ENCODE results near the gene GPR171. TPM values are rescaled to one million over a fixed set of nuclear protein-coding genes. Genes with fewer than 3 reads are reported as not detected.

GPR171 gene
- total and polyA plus RNA-seq, 2 donors (not counting 3 experiments of a cell fraction or from before 2014, with no cell fraction given) = not detected

GRCh38 chr3:151224268-151224866, 21.4 kb upstream of the GPR171 start:
- H3K9me3 ChIP-seq (replicated peaks; ENCODE audit: control insufficient read depth, insufficient read depth, low read length) = no peaks in the 10 kb centered on the region
- intact Hi-C loops (cut with micrococcal nuclease) = no loop called here
- dilution Hi-C loops (cut with MboI; ENCODE audit: extremely low pct_ligation_motif_present, low sequenced_read_pairs) = no loop called here
- H3K4me3 ChIP-seq (replicated peaks in 1 of 3; ENCODE audit: insufficient read depth in 1 of 3, low read depth in 1 of 3, low read length in 3 of 3) = no peak overlapping the region
- H3K9ac ChIP-seq (replicated peaks; ENCODE audit: extremely low read depth, insufficient read depth, low read length) = no peak overlapping the region
- no peaks in the 10 kb centered on the region for H3K9me1 ChIP-seq (replicated peaks; ENCODE audit: control insufficient read depth, extremely low read depth, insufficient read depth, low read length)
- H3K27me3 ChIP-seq (ENCODE audit: control insufficient read depth in 2 of 2, insufficient read depth in 2 of 2, low read length in 2 of 2) = no peaks in the 10 kb centered on the region
- no peak overlapping the region for H2AFZ ChIP-seq (ENCODE audit: low read depth, low read length)
- no peaks in the 10 kb centered on the region for H3K36me3 ChIP-seq (ENCODE audit: control insufficient read depth in 2 of 2, extremely low read depth in 1 of 2, insufficient read depth in 2 of 2, low read length in 2 of 2)
- POLR2A ChIA-PET = no interaction called here
- no peak for DNase-seq (ENCODE audit: low read depth, low spot score)
- H3K4me1 ChIP-seq (ENCODE audit: control insufficient read depth, extremely low read depth, insufficient read depth, low read length) = peaks cover 11% of the 10 kb centered on the region
- H3K4me2 ChIP-seq (ENCODE audit: insufficient read depth, low read length) = no peak overlapping the region
- no peaks in the 10 kb centered on the region for H3K79me2 ChIP-seq (ENCODE audit: control insufficient read depth, insufficient read depth, low read length)
- FAIRE-seq = no peak
- H3K27ac ChIP-seq (ENCODE audit: insufficient read depth, low read depth, low read length) = no peak overlapping the region
- CTCF ChIA-PET = interaction anchor here (0.7 to 6.7 kb wide), 4 partner anchors 11 to 56 kb away, joined by 5 to 75 read pairs (median 6); partner anchors contain the start of gene P2RY14
- H4K20me1 ChIP-seq (replicated peaks; ENCODE audit: control insufficient read depth, extremely low read depth, insufficient read depth, low read length) = no peaks in the 10 kb centered on the region
- no peak for TF ChIP-seq JUN (IDR thresholded peaks at IDR 0.05; ENCODE audit: borderline replicate concordance, insufficient read depth, insufficient read length, low read depth)
- TF ChIP-seq MYC (IDR thresholded peaks at IDR 0.05; ENCODE audit: low read depth, low read length) = no peak
- no peak for TF ChIP-seq POLR2A (IDR thresholded peaks at IDR 0.05; ENCODE audit: low read depth, low read length)
- TF ChIP-seq EZH2 (IDR thresholded peaks at IDR 0.05; ENCODE audit: borderline replicate concordance, low read depth, low read length, severe bottlenecking) = no peak
- TF ChIP-seq GATA2 (IDR thresholded peaks at IDR 0.05; ENCODE audit: insufficient read depth, insufficient read length, low read depth, low read length) = no peak
- TF ChIP-seq, protein P1, sequence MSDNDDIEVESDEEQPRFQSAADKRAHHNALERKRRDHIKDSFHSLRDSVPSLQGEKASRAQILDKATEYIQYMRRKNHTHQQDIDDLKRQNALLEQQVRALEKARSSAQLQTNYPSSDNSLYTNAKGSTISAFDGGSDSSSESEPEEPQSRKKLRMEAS (IDR thresholded peaks at IDR 0.05; ENCODE audit: insufficient read depth, insufficient read length) = no peak
- no peak for TF ChIP-seq FOS (IDR thresholded peaks at IDR 0.05; ENCODE audit: borderline replicate concordance, insufficient read depth, low read length)
- TF ChIP-seq POLR2AphosphoS5 (IDR thresholded peaks at IDR 0.05; ENCODE audit: insufficient read depth, low read depth, low read length) = no peak
- no peak for TF ChIP-seq CTCF (IDR thresholded peaks at IDR 0.05; ENCODE audit: extremely low read depth in 1 of 2, insufficient read depth in 1 of 2, low read depth in 1 of 2, low read length in 2 of 2)
- no TSS peak for BruUV-seq (replicated peaks)
